Measurements from ENCODE around the gene SNX30.

The SNX30 gene

GRCh38 chr9:112785986-112786385 lies 35.4 kb downstream of the SNX30 start:
- no peak for DNase-seq

DNA sequence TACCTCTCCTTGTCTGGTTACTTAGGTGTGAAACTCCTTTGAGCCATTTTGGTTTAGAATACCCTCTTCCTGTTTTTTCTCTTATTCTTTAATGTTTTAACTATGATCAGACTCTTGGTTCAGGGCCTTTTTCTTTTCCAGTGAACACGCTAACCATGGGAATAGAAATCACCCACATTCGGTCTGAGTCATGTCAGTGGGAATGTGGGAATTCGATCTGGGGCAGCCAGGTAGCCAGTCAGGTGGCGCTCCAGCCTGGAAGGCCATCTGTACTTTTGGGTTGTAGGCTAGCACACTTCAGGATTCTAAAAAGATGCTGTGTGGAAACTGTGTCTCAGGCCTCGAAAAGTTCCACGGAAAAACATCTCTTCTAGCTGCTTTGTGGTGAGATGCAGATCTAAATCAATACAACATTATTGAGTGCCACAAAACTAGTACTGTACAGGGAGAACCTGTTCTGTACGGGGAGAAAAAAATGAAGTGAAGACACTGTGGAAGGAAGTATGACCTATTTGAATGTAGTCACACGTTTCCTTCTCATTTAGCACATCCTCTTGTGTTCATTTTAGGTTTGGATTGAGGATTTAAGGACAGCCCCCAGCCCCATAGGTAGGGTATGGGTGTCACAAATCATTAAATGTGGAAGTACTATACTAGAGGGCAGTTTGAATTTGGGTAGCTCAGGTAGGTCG lies 36.4 kb downstream of the SNX30 start:
- DNase-seq, result no peak

DNA sequence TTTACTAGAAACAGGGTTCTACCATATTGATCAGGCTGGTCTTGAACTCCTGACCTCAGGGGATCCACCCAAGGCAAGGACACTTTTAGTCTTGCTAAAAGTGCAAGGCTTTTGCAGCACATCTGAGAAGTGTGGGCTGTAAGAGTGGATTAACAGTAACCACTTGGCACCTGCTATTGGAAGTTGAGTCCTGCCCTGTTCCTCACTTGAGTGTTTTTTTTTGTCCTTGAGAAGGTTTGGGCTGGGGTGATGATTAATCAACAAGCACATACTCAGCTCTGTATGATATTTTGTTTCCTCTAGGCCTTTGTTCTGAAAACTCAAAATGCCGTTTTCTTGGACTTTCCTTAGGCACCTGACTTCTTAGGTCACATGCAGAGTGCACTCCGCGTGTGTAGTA lies 37.4 kb downstream of the SNX30 start:
- DNase-seq, result no peak

DNA sequence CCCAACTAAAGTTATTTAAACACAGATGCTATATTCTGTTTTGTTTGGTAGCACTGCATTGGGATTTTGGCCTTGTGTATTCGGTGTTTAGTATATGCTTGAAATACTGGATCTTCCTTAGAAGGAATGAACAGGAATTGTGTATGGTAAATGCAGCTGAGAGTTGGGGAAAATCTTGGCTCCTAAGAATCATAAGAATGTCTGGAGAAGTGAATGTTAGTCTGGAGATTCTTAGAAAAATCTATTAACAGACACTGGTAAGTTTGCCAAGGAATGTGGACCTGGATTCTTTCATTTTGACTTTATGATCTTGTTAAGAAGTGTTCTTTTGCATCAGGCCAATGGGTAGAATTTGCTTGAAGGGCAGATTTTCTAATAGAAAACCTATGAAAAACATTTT lies 38.9 kb downstream of the SNX30 start:
- no peak for DNase-seq

GRCh38 chr9:112789891-112790774 lies 39.6 kb downstream of the SNX30 start:
- DNase-seq, result no peak

DNA sequence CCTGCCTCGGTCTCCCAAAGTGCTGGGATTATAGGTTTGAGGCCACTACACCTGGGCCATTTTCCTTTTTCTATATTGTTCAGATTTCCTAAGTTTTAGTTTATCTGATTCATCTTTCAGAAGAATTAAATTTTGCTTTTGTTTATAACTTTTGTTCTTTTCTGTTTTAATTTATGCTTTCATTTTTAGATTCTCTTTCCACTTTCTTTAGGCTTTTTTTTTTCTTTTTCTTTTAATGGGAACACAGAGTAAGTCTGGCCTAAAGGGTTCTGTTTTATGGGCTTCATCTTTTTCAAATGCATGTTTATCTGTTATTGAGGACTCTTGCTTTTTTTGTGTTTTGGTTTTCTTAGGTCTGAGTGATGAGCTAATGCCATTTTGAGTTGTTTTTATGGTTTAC lies 42.1 kb downstream of the SNX30 start:
- no peak for DNase-seq

DNA sequence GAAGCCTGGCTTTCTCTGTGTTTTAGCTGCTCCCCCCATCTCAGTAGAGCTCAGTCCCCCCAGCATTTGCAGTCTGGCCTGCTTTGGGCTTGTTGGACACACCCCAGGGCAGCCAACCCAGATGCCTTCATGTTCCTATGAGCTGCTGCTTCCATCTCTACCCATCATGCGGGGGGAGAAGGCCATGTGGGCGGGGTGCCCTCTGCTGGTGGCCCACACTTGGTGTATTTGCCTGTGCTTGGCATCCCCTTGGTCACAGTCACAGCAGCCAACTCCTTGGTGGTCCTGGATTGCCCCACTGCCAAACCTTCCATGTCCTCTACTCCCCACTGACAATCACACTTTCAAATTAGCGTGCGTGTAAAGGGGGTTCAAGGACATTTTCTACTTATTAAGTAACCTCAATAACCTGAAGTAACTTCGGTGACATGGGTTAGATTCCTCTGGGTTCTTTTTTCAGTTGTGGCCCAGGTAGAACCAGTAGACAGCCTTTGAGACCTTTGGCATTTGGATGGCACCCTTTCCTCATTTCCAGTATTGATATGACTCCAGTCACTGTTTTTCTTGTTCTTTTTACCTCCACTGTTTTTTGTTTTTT lies 42.8 kb downstream of the SNX30 start:
- DNase-seq, result peak; percentile 87

DNA sequence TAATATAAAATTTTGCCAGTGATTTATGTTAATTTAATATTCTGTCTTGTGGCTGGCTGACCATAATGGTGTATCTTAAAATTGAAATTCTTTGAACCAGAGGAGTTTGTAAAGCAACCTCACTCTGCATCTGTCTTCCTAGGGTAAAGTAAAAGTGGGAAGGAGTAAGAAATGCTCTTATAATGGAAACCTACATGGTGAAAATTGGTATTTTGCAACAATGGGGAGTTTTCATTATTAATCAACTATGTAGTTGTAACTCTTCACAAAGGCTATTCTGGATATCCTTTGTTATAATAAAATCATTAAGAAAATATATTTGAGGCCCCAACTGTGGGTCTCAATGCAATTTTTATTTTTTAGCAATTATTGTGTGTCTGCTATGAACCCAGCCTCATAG lies 44.2 kb downstream of the SNX30 start:
- DNase-seq, result no peak

DNA sequence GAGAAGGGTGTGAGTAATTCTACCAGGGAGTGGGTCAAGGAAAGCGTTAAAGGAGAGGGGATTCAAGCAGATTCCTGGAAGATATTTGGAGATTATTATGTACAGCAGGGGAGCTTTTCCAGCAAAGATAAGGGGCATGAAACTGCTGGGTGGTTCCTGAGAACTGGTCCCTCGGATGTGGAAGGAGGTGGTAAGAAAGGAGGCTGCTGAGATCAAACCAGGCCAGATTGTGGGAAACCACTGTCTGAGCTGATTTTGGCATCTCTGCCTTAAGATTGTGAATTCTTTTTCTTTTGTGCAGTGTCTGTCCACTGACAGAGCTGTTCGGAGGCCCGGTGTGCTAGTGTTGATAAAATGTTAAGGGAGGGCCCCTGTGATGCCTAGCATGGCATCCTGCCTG lies 45.4 kb downstream of the SNX30 start:
- no peak for DNase-seq

DNA sequence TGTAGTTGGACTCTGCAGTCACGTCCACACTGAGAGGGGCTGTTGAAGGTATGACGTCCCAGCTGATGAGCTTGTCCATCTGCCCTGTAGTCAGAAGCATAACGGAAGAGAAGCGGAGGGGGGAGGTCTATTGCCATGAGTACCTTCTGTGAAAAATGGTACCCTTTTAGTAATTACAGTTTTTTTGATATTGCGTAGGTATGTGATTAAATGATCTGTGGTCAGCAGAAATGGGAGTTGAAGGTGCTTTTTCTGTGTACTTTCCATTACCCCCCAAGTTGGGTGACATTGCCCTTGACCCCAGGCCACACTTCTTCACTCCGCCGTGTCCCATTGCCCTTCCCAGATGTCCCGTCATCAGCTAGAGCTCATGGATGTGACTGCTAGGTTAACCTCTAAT lies 45.9 kb downstream of the SNX30 start:
- no peak for DNase-seq

GRCh38 chr9:112809351-112809848 lies 58.8 kb downstream of the SNX30 start:
- DNase-seq, result peak; percentile 12

GRCh38 chr9:112809906-112810305 lies 59.3 kb downstream of the SNX30 start:
- DNase-seq, result no peak

- DNase-seq, result peak; percentile 32
Observed at GRCh38 chr9:112810696-112811490, 60.3 kb downstream of the SNX30 start.

GRCh38 chr9:112811518-112811917 lies 61.0 kb downstream of the SNX30 start:
- DNase-seq, result no peak

DNA sequence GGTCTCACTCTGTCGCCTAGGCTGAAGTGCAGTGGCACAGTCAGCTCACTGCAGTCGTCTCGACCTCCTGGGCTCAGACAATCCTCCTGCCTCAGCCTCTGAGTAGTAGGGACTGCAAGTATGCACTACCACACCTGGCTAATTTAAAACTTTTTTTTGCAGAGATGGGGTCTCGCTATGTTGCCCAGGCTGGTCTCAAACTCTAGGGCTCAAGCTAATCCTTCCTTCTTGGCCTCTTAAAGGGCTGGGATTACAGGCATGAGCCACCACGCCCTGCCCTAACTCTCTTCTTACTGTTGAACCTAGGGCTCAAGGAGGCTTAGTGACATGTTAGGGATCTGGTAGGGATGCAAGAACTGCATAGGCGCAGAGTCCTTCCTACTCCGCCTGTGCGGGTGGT lies 65.3 kb downstream of the SNX30 start:
- DNase-seq, result no peak

DNA sequence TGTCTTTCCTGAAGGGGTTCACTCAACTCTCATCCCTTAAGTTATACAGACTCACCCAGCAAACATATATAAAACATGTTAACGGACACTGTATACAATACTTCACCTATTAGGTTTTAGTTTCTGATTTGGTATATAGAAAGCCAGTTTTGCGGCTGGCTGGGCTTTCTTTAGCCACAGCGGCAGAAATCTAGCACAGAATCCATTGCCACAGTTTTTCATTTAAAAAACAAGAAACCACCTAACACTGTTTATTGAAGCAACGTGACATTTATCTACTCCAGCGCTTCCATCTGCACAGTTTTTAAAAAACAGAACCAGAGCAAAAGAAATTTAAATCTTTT lies 67.3 kb downstream of the SNX30 start:
- no peak for DNase-seq

DNA sequence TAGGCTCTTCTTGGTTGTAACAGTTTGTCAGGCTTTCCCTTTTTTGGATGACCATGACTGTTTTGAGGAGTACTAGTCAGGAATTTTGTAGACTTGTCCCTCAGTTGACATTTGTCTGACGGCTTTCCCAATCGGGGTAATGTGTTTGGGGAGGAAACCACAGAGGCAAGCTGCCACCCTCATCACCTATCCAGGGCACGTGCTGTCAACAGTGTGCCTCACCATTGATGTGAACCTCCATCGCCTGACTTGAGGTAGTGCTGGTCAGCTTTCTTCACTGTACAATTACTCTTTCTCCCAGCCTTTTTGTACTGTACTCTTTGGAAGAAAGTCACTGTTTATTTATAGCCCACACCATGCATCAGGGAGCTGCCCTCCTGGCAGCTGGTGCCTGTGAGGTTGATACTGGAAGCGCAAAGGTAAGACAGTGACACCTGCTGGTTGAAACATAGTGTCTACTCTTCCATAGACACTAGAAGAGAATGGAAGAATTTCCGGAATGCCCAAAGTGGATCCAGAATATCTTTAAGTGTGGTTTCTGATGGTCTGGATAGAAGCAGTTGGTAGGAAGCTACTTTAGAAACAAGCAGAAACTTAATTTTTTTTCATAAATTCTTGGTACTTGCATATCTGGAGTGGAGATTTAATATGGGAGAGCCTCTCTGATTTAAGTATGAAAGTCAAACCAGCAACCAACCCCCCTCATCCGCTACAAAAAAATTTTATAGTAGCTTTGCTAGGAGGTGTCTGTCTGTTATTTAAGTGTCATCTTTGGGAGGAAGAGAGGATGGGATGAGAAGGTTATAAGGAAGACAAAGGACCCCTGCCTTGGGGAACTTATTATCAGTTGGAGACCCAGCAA lies 69.3 kb downstream of the SNX30 start:
- DNase-seq, result peak; percentile 71

DNA sequence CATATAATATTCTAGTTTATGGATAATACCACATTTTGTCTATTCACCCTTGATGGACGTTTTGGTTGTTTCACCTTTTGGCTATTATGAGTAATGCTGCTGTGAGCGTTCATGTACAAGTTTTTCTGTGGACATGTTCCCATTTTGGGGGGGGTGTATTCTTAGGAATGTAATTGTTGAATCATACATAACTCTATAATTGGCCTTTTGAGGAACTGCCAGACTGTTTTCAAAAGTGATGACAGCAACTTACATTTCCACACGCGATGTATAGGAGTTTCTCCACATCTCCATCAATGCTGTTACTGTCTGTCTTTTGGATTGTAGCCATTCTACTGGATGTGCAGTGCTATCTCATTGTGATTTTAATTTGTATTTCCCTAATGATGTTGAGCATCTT lies 70.3 kb downstream of the SNX30 start:
- no peak for DNase-seq

GRCh38 chr9:112822618-112823017 lies 72.1 kb downstream of the SNX30 start:
- DNase-seq, result no peak

DNA sequence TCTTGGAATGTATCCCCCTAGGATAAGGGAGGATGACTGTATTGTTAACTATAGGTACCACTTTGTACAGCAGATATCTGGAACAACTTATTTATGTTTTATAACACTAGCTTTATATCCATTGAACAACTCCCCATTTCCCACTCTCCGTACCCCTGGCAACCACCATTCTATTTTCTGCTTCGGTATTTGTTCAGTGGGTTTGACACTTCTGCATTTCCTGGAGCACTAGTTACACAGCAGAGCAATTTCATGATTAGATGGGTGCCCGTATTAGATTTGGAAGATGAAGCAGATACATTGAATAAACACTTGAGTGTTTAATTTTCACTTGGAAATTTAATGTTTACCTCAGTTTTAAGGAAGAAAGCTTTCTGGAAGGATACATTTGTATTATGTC lies 72.7 kb downstream of the SNX30 start:
- DNase-seq, result no peak

GRCh38 chr9:112831281-112831851 lies 80.8 kb downstream of the SNX30 start:
- DNase-seq, result peak; percentile 34

- no peak for DNase-seq
Observed at GRCh38 chr9:112831969-112832368, 81.4 kb downstream of the SNX30 start.
